A549 treated with DMSO at 1 μM for 4 hours (cell line): ENCODE results near the gene MBL2. TPM values are rescaled to one million over a fixed set of nuclear protein-coding genes. Genes with fewer than 3 reads are reported as not detected.

Experiments used
- total RNA-seq: library from RNA; stranded (reverse); fragments of 200-300 nt; extraction: Qiagen RNA extraction; gene quantifications from 5 replicates; pipeline ENCODE4 v1.2.3, GENCODE V29; 2022; ENCODE audit warnings: low read depth

Gene MBL2
- not detected in 5 replicates for total RNA-seq

DNA sequence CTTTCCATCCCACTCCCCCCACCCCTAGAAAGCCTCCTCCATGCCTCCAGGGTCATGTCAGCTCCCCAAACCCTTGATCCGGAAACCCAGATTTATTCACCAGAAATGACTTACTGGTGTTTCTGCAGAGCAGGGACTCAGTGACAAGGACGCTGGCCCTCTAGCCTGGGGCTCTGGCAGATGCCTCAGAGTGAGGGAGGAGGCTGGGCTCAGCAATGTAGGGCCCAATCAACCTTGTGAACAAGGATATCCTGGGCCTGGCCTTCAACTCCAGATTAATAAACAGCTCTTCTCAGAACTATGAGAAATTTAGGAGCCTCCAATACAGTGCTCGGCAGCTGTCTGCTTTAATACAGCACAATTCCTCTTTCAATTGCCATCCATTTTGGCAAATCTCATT is at the start of gene MBL2:
Gene MBL2, minus strand, starts transcription at position 162 of the 400 bp plus-strand sequence. CDS start 1,149 bp downstream, outside the sequence.

